Erythroblast (primary cell): Measurements from ENCODE around the gene PPP4R2.

Source experiments
- GATA1 ChIP-seq: IDR thresholded peaks from 2 replicates; pipeline ENCODE4 v1.6.1; 2011; ENCODE audit warnings: low read depth, mild to moderate bottlenecking, control low read depth, low read length, moderate library complexity
- POLR2A ChIP-seq: IDR thresholded peaks from 2 replicates; pipeline ENCODE4 v1.6.1; 2011; ENCODE audit warnings: mild to moderate bottlenecking, low read length

DNA sequence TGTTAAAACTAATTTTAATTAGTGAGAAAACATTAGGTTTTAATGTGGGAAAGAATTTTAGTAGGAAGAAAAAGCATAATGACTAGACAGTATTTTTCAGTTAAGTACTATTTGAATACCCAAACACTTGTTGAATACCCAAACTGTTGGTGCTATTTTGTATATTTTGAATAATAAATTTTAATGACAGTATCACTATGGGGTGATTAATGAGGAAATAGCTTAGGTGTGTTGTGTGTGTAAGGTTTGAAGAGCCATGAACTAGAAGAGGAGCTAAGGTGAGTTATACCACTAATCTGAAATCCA lies 60.2 kb downstream of the PPP4R2 start:
- TF ChIP-seq POLR2A: no peak
- no peak for TF ChIP-seq GATA1
